ENCODE data around the gene ZNF736. TPM values are rescaled to one million over a fixed set of nuclear protein-coding genes. Genes with fewer than 3 reads are reported as not detected.

The ZNF736 gene
- polyA plus RNA-seq, 3 donors, result 1.3 to 7.1 (median 1.4) TPM

DNA sequence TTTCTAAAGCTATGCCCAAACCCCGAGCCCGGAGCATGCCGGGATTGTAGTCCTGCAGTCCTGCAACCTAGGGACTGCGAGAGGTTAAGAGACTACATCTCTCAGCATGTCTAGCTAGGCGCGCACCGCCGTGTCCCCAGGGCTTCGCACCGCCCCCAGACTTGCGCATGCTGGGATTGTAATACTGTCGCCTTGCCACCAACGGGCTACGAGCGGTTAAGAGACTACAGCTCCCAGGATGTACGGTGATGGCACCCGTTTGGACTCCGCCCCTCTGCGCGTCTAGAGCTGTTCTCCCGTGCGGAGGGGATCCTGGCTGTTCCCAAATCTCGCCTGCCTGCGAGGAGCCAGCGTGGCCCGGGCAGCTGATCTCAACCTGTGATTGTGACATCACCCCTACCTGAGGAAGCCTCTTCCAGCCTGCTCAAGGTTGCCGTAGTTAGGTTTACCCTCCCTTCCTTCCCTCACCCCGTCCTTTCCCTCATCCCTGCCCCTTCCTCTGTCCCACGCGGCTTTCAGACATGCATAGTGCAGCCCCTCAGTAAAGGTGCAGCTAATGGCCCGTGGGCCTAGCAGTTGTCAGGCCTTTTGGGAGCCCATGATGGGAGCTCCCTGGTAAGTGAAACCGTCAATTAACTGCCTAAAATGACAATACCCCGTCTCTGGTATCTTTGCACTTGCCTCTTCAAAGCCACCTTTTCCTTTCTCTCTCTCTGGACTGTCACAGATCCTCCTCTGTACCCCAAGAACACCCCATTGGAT is 6.3 kb upstream of the ZNF736 start:
- Mint-ChIP-seq H3K36me3 (no peaks in the 10 kb centered on the region), H3K4me3 (peak overlapping the region; percentile 92 to 96), H3K4me1 (peaks cover 39% of the 10 kb centered on the region), H3K27ac (peak overlapping the region; percentile 78 to 93 (median 90)), H3K9me3 (peaks cover 0 to 22% (median 15%) of the 10 kb centered on the region in 7 donors), H3K27me3 (ENCODE audit: low read depth in 3 of 3) (peaks cover 0 to 3% (median 1%) of the 10 kb centered on the region in 3 donors)
- peaks cover 6 to 9% of the 10 kb centered on the region in 2 donors for H3K9me3 ChIP-seq (replicated peaks in 1 of 2; ENCODE audit: control insufficient read depth in 1 of 2, insufficient read depth in 1 of 2, low read length in 2 of 2)
- H3K4me2 ChIP-seq (replicated peaks; ENCODE audit: extremely low read depth, low read length, poor library complexity, severe bottlenecking), result peak overlapping the region; percentile 89
- WGBS (ENCODE audit: insufficient coverage), result 3% methylated on average over 33 of the region's 33 CpGs
- DNase-seq, result peak; percentile 88 to 93 (median 92)
- H3K27me3 ChIP-seq (ENCODE audit: control insufficient read depth in 2 of 2, insufficient read depth in 2 of 2, low read length in 2 of 2), result no peaks in the 10 kb centered on the region
- H4K20me1 ChIP-seq (ENCODE audit: insufficient read depth, low read length), result no peaks in the 10 kb centered on the region
- H3K4me1 ChIP-seq (ENCODE audit: control insufficient read depth in 1 of 2, insufficient read depth in 2 of 2, low read length in 2 of 2), result peaks cover 19 to 31% of the 10 kb centered on the region in 2 donors
- H3K27ac ChIP-seq (ENCODE audit: low read depth in 1 of 2, low read length in 2 of 2), result peak overlapping the region; percentile 48 to 82
- H3K79me2 ChIP-seq (ENCODE audit: insufficient read depth, low read length), result no peaks in the 10 kb centered on the region
- H3K9ac ChIP-seq (ENCODE audit: insufficient read depth, low read length, poor library complexity, severe bottlenecking), result peak overlapping the region; percentile 66
- H3K36me3 ChIP-seq (replicated peaks in 1 of 2; ENCODE audit: control insufficient read depth in 1 of 2, insufficient read depth in 2 of 2, low read length in 2 of 2), result no peaks in the 10 kb centered on the region
- intact Hi-C loops (cut with micrococcal nuclease), result loop anchor here in 1 of 2 donors (10.0 kb wide), 1 partner anchor 1067 kb away; the partner anchor contains the start of gene ZNF92
- peak overlapping the region; percentile 48 to 83 (median 55) for H3K4me3 ChIP-seq (replicated peaks in 1 of 3; ENCODE audit: low read depth in 2 of 3, low read length in 3 of 3)
- H2AFZ ChIP-seq (ENCODE audit: insufficient read depth, low read depth, low read length, poor library complexity, severe bottlenecking), result peak overlapping the region; percentile 96
- TF ChIP-seq, protein P1, sequence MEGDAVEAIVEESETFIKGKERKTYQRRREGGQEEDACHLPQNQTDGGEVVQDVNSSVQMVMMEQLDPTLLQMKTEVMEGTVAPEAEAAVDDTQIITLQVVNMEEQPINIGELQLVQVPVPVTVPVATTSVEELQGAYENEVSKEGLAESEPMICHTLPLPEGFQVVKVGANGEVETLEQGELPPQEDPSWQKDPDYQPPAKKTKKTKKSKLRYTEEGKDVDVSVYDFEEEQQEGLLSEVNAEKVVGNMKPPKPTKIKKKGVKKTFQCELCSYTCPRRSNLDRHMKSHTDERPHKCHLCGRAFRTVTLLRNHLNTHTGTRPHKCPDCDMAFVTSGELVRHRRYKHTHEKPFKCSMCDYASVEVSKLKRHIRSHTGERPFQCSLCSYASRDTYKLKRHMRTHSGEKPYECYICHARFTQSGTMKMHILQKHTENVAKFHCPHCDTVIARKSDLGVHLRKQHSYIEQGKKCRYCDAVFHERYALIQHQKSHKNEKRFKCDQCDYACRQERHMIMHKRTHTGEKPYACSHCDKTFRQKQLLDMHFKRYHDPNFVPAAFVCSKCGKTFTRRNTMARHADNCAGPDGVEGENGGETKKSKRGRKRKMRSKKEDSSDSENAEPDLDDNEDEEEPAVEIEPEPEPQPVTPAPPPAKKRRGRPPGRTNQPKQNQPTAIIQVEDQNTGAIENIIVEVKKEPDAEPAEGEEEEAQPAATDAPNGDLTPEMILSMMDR (IDR thresholded peaks at IDR 0.05), result peak; percentile 18

DNA sequence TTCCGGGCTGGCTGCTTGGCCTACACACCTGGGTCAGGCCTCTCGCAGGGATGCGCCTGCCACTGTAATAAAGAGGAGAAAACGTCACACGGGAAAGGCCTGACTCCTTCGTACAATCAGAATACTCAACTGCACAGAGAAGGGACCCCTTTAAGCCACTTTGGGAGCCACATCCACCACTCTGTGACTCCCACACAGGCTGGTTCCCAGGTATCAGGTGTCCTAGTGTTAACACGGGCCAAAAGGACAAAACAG is 5.8 kb upstream of the ZNF736 start:
- Mint-ChIP-seq H3K27me3 (ENCODE audit: low read depth in 3 of 3) (peaks cover 0 to 3% (median 1%) of the 10 kb centered on the region in 3 donors), H3K4me1 (peaks cover 39% of the 10 kb centered on the region), H3K9me3 (peaks cover 0 to 18% (median 10%) of the 10 kb centered on the region in 7 donors), H3K36me3 (no peaks in the 10 kb centered on the region), H3K27ac (peak overlapping the region in 3 of 7 donors; percentile 78 to 93 (median 92)), H3K4me3 (peak overlapping the region; percentile 92 to 96)
- peaks cover 19 to 31% of the 10 kb centered on the region in 2 donors for H3K4me1 ChIP-seq (ENCODE audit: control insufficient read depth in 1 of 2, insufficient read depth in 2 of 2, low read length in 2 of 2)
- peak overlapping the region; percentile 96 for H2AFZ ChIP-seq (ENCODE audit: insufficient read depth, low read depth, low read length, poor library complexity, severe bottlenecking)
- intact Hi-C loops (cut with micrococcal nuclease), result loop anchor here in 1 of 2 donors (10.0 kb wide), 1 partner anchor 1067 kb away; the partner anchor contains the start of gene ZNF92
- H4K20me1 ChIP-seq (ENCODE audit: insufficient read depth, low read length), result no peaks in the 10 kb centered on the region
- H3K79me2 ChIP-seq (ENCODE audit: insufficient read depth, low read length), result no peaks in the 10 kb centered on the region
- H3K4me2 ChIP-seq (replicated peaks; ENCODE audit: extremely low read depth, low read length, poor library complexity, severe bottlenecking), result peak overlapping the region; percentile 89
- H3K27me3 ChIP-seq (ENCODE audit: control insufficient read depth in 2 of 2, insufficient read depth in 2 of 2, low read length in 2 of 2), result no peaks in the 10 kb centered on the region
- H3K36me3 ChIP-seq (replicated peaks in 1 of 2; ENCODE audit: control insufficient read depth in 1 of 2, insufficient read depth in 2 of 2, low read length in 2 of 2), result no peaks in the 10 kb centered on the region
- 100% methylated on average over 2 of the region's 7 CpGs for WGBS (ENCODE audit: insufficient coverage)
- peak overlapping the region in 1 of 3 experiments; percentile 83 for H3K4me3 ChIP-seq (replicated peaks in 1 of 3; ENCODE audit: low read depth in 2 of 3, low read length in 3 of 3)
- peak overlapping the region; percentile 66 for H3K9ac ChIP-seq (ENCODE audit: insufficient read depth, low read length, poor library complexity, severe bottlenecking)
- H3K9me3 ChIP-seq (replicated peaks in 1 of 2; ENCODE audit: control insufficient read depth in 1 of 2, insufficient read depth in 1 of 2, low read length in 2 of 2), result peaks cover 4 to 6% of the 10 kb centered on the region in 2 donors
- no peak for DNase-seq
- TF ChIP-seq, protein P1 (IDR thresholded peaks at IDR 0.05), result no peak
- peak overlapping the region in 1 of 2 donors; percentile 82 for H3K27ac ChIP-seq (ENCODE audit: low read depth in 1 of 2, low read length in 2 of 2)

Measured in CD14-positive monocyte (primary cell).